Measurements from ENCODE around the gene WBP2.

Gene WBP2

GRCh38 chr17:75898065-75898464 is 42.9 kb upstream of the WBP2 start:
- peaks cover 34% of the 10 kb centered on the region for H3K4me1 ChIP-seq (ENCODE audit: insufficient read depth, insufficient read length)
- H3K9ac ChIP-seq (ENCODE audit: insufficient read length, low read depth), result peak overlapping the region; percentile 99
- no peak overlapping the region for H3K4me3 ChIP-seq (ENCODE audit: insufficient read length, low read depth)
- H3K9me3 ChIP-seq (ENCODE audit: insufficient read depth, low read length), result no peaks in the 10 kb centered on the region
- no peak for DNase-seq (ENCODE audit: low read depth, low spot score)
- H3K27me3 ChIP-seq (ENCODE audit: insufficient read depth, insufficient read length), result no peaks in the 10 kb centered on the region
- no peak for TF ChIP-seq YY1 (IDR thresholded peaks at IDR 0.05; ENCODE audit: insufficient read depth, insufficient read length)
- TF ChIP-seq ZNF274 (IDR thresholded peaks at IDR 0.05; ENCODE audit: low read depth, low read length), result no peak
- TF ChIP-seq SUZ12 (IDR thresholded peaks at IDR 0.05; ENCODE audit: extremely low read depth, insufficient read depth, insufficient read length), result no peak
- peaks cover 79% of the 10 kb centered on the region for H3K36me3 ChIP-seq (ENCODE audit: insufficient read depth, insufficient read length, low read length)

DNA sequence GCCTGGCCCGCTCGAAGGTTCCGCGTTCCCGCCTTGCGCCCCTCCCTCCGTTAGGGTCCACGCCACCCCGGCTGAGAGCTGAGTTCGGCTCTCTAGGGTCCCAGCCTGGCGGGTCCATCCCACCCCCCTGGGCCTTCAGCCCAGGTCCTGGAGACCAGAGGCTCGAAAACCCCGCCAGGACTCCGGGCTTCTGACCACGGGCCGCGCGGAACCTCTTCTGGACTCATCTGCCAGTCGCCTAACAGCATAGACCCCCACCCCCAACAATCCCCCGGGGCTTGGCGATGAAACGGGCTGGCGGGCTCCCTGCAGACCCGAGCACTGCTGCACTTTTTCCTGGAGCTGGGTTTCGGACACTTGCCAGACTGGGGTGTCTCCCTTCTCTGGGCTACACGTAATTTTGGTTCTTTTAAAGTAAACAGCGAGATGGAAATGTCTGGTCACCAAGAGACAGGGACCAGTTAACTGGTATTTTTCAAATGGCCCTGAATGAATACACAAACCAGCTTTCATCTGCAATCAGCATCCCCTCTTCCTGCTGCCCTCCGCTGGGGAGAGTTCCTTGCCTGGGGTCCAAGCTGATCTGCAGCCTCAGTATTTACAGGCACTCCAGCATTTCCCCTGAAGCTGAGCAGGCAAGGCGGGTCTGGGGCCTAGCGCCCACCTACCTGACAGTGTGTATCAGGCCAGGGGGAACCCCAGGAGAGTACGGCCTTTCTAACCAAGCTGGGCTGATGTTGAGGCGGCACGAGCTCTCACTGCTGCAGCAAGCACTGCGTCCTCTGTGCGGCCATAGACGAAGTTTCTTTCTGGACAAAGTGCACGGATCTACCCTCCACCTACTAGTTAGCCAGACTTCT is 42.3 kb upstream of the WBP2 start:
- H3K4me1 ChIP-seq (ENCODE audit: insufficient read depth, insufficient read length), result peaks cover 37% of the 10 kb centered on the region
- no peaks in the 10 kb centered on the region for H3K9me3 ChIP-seq (ENCODE audit: insufficient read depth, low read length)
- DNase-seq (ENCODE audit: low read depth, low spot score), result no peak
- H3K36me3 ChIP-seq (ENCODE audit: insufficient read depth, insufficient read length, low read length), result peaks cover 79% of the 10 kb centered on the region
- H3K27me3 ChIP-seq (ENCODE audit: insufficient read depth, insufficient read length), result no peaks in the 10 kb centered on the region
- TF ChIP-seq ZNF274 (IDR thresholded peaks at IDR 0.05; ENCODE audit: low read depth, low read length), result no peak
- no peak for TF ChIP-seq SUZ12 (IDR thresholded peaks at IDR 0.05; ENCODE audit: extremely low read depth, insufficient read depth, insufficient read length)
- no peak for TF ChIP-seq YY1 (IDR thresholded peaks at IDR 0.05; ENCODE audit: insufficient read depth, insufficient read length)
- peak overlapping the region; percentile 34 for H3K4me3 ChIP-seq (ENCODE audit: insufficient read length, low read depth)
- H3K9ac ChIP-seq (ENCODE audit: insufficient read length, low read depth), result peak overlapping the region; percentile 99

- Histone ChIP-seq H3K36me3 (ENCODE audit: insufficient read depth, insufficient read length, low read length) (peaks cover 79% of the 10 kb centered on the region), H3K27me3 (ENCODE audit: insufficient read depth, insufficient read length) (no peaks in the 10 kb centered on the region), H3K4me1 (ENCODE audit: insufficient read depth, insufficient read length) (peaks cover 37% of the 10 kb centered on the region), H3K9me3 (ENCODE audit: insufficient read depth, low read length) (no peaks in the 10 kb centered on the region), H3K9ac (ENCODE audit: insufficient read length, low read depth) (peak within 1 kb of the TSS; percentile 99), H3K4me3 (ENCODE audit: insufficient read length, low read depth) (peak within 1 kb of the TSS; percentile 98)
- TF ChIP-seq YY1 (IDR thresholded peaks at IDR 0.05; ENCODE audit: insufficient read depth, insufficient read length) (peak; percentile 20), SUZ12 (IDR thresholded peaks at IDR 0.05; ENCODE audit: extremely low read depth, insufficient read depth, insufficient read length) (no peak), ZNF274 (IDR thresholded peaks at IDR 0.05; ENCODE audit: low read depth, low read length) (no peak)
- peak; percentile 40 for DNase-seq (ENCODE audit: low read depth, low spot score)
These were observed 41.5 kb upstream of the WBP2 start, which contains the start of gene TRIM65 for GRCh38 chr17:75896415-75897159. TRIM65 (minus strand) TSS chr17:75896951; CDS start chr17:75896937, 14 bp downstream.

GRCh38 chr17:75895370-75896155 is 40.4 kb upstream of the WBP2 start:
- H3K4me3 ChIP-seq (ENCODE audit: insufficient read length, low read depth), result peak overlapping the region; percentile 98
- no peaks in the 10 kb centered on the region for H3K27me3 ChIP-seq (ENCODE audit: insufficient read depth, insufficient read length)
- no peak for DNase-seq (ENCODE audit: low read depth, low spot score)
- no peak for TF ChIP-seq SUZ12 (IDR thresholded peaks at IDR 0.05; ENCODE audit: extremely low read depth, insufficient read depth, insufficient read length)
- TF ChIP-seq YY1 (IDR thresholded peaks at IDR 0.05; ENCODE audit: insufficient read depth, insufficient read length), result no peak
- H3K4me1 ChIP-seq (ENCODE audit: insufficient read depth, insufficient read length), result peaks cover 37% of the 10 kb centered on the region
- H3K9ac ChIP-seq (ENCODE audit: insufficient read length, low read depth), result peak overlapping the region; percentile 88
- H3K36me3 ChIP-seq (ENCODE audit: insufficient read depth, insufficient read length, low read length), result peaks cover 79% of the 10 kb centered on the region
- H3K9me3 ChIP-seq (ENCODE audit: insufficient read depth, low read length), result no peaks in the 10 kb centered on the region

DNA sequence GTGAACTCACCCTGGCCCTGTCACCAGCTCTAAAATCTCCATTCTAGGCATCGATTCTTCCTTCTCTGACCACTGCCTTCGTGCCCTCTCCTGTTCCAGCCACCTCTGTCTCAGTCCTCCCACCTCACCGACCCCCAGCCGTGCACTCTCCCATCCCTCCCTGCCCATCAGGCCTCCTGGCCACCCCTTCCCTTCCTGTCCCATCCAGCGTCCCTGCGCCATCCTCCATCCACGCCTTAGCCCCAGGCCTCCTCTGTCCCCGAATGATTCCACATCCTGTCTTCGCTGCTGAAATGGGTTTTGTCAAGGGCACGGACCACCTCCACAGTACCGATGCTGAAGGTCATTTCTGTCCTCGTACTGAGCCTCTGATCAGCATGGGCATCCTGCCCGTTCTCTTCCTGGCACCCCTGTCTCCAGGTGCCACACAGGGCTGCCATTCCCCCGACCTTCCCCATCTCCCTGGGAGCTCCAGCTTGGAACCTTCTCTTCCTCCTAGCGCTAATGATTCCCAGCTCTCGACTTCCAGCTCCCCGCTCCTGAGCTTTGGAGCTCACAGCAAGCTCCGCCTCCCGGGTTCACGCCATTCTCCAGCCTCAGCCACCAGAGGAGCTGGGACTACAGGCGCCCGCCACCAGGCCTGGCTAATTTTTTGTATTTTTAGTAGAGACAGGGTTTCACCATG is 39.1 kb upstream of the WBP2 start:
- no peaks in the 10 kb centered on the region for H3K9me3 ChIP-seq (ENCODE audit: insufficient read depth, low read length)
- TF ChIP-seq YY1 (IDR thresholded peaks at IDR 0.05; ENCODE audit: insufficient read depth, insufficient read length) (no peak), ZNF274 (IDR thresholded peaks at IDR 0.05; ENCODE audit: low read depth, low read length) (no peak), SUZ12 (IDR thresholded peaks at IDR 0.05; ENCODE audit: extremely low read depth, insufficient read depth, insufficient read length) (no peak)
- H3K27me3 ChIP-seq (ENCODE audit: insufficient read depth, insufficient read length), result no peaks in the 10 kb centered on the region
- H3K4me3 ChIP-seq (ENCODE audit: insufficient read length, low read depth), result no peak overlapping the region
- H3K9ac ChIP-seq (ENCODE audit: insufficient read length, low read depth), result peak overlapping the region; percentile 64
- H3K4me1 ChIP-seq (ENCODE audit: insufficient read depth, insufficient read length), result peaks cover 34% of the 10 kb centered on the region
- no peak for DNase-seq (ENCODE audit: low read depth, low spot score)
- peaks cover 79% of the 10 kb centered on the region for H3K36me3 ChIP-seq (ENCODE audit: insufficient read depth, insufficient read length, low read length)

GRCh38 chr17:75893305-75894048 is 38.3 kb upstream of the WBP2 start:
- H3K4me1 ChIP-seq (ENCODE audit: insufficient read depth, insufficient read length), result peaks cover 33% of the 10 kb centered on the region
- TF ChIP-seq YY1 (IDR thresholded peaks at IDR 0.05; ENCODE audit: insufficient read depth, insufficient read length) (no peak), ZNF274 (IDR thresholded peaks at IDR 0.05; ENCODE audit: low read depth, low read length) (no peak), SUZ12 (IDR thresholded peaks at IDR 0.05; ENCODE audit: extremely low read depth, insufficient read depth, insufficient read length) (no peak)
- no peaks in the 10 kb centered on the region for H3K27me3 ChIP-seq (ENCODE audit: insufficient read depth, insufficient read length)
- no peak overlapping the region for H3K4me3 ChIP-seq (ENCODE audit: insufficient read length, low read depth)
- peaks cover 78% of the 10 kb centered on the region for H3K36me3 ChIP-seq (ENCODE audit: insufficient read depth, insufficient read length, low read length)
- DNase-seq (ENCODE audit: low read depth, low spot score), result no peak
- H3K9ac ChIP-seq (ENCODE audit: insufficient read length, low read depth), result peak overlapping the region; percentile 64
- no peaks in the 10 kb centered on the region for H3K9me3 ChIP-seq (ENCODE audit: insufficient read depth, low read length)

Data from NT2/D1 (cell line).